ENCODE measurements around the gene CCR7.

- TF ChIP-seq, protein P1, sequence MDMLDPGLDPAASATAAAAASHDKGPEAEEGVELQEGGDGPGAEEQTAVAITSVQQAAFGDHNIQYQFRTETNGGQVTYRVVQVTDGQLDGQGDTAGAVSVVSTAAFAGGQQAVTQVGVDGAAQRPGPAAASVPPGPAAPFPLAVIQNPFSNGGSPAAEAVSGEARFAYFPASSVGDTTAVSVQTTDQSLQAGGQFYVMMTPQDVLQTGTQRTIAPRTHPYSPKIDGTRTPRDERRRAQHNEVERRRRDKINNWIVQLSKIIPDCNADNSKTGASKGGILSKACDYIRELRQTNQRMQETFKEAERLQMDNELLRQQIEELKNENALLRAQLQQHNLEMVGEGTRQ (IDR thresholded peaks at IDR 0.05; ENCODE audit: borderline replicate concordance, low read depth, low read length): no peak
- TF ChIP-seq, protein P2, sequence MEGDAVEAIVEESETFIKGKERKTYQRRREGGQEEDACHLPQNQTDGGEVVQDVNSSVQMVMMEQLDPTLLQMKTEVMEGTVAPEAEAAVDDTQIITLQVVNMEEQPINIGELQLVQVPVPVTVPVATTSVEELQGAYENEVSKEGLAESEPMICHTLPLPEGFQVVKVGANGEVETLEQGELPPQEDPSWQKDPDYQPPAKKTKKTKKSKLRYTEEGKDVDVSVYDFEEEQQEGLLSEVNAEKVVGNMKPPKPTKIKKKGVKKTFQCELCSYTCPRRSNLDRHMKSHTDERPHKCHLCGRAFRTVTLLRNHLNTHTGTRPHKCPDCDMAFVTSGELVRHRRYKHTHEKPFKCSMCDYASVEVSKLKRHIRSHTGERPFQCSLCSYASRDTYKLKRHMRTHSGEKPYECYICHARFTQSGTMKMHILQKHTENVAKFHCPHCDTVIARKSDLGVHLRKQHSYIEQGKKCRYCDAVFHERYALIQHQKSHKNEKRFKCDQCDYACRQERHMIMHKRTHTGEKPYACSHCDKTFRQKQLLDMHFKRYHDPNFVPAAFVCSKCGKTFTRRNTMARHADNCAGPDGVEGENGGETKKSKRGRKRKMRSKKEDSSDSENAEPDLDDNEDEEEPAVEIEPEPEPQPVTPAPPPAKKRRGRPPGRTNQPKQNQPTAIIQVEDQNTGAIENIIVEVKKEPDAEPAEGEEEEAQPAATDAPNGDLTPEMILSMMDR (IDR thresholded peaks at IDR 0.05): no peak
- TF ChIP-seq CHD2 (IDR thresholded peaks at IDR 0.05; ENCODE audit: low read length, partially characterized antibody): no peak
- TF ChIP-seq EP300 (IDR thresholded peaks at IDR 0.05; ENCODE audit: borderline replicate concordance in 1 of 2, low read depth in 1 of 2, low read length in 1 of 2): no peak
- TF ChIP-seq FOXM1 (IDR thresholded peaks at IDR 0.05; ENCODE audit: low read depth): no peak
- no peak for TF ChIP-seq POLR2AphosphoS5 (IDR thresholded peaks at IDR 0.05; ENCODE audit: low read depth, low read length)
Observed at GRCh38 chr17:40506786-40507185, 58.5 kb downstream of the CCR7 start.

Data from SK-N-SH (cell line).